Activated CD8-positive, alpha-beta memory T cell treated with anti-CD3 and anti-CD28 coated beads for 36 hours (primary cell): Measurements from ENCODE around the gene CABLES2. TPM values are rescaled to one million over a fixed set of nuclear protein-coding genes. Genes with fewer than 3 reads are reported as not detected.

Source experiments
- CTCF ChIA-PET: fragments of 350-600 bp; sonication (Branson Sonifier 250); formaldehyde crosslinking; loops from one replicate; lab custom pipeline; 2021; ENCODE audit warnings: antibody characterized with exemption; lab: Charles Lee
- POLR2A ChIA-PET: fragments of 350-600 bp; sonication (Branson Sonifier 250); formaldehyde crosslinking; loops from one replicate; lab custom pipeline; 2021; ENCODE audit warnings: antibody characterized with exemption; lab: Charles Lee
- total RNA-seq, 2 experiments: library from RNA; stranded (reverse); gene quantifications; one replicate each; pipeline ENCODE4 v1.2.3, GENCODE V29; 2021

Gene CABLES2
- total RNA-seq, 2 experiments from 2014 or later: 7.7 to 8.8 TPM

GRCh38 chr20:62420846-62421715, 14.0 kb upstream of the CABLES2 start:
- POLR2A ChIA-PET: no interaction called here

GRCh38 chr20:62419759-62420158, 12.7 kb upstream of the CABLES2 start:
- POLR2A ChIA-PET: no interaction called here
- CTCF ChIA-PET: no interaction called here

More at GRCh38 chr20:62420846-62421715, 14.0 kb upstream of the CABLES2 start:
- CTCF ChIA-PET: no interaction called here

GRCh38 chr20:62418709-62419487, 11.8 kb upstream of the CABLES2 start:
- ChIA-PET POLR2A (no interaction called here), CTCF (interaction anchor here (0.8 kb wide), 1 partner anchor 10 kb away, joined by 3 read pairs; no protein-coding TSS in a partner anchor)

- ChIA-PET POLR2A (no interaction called here), CTCF (interaction anchor here (0.8 kb wide), 1 partner anchor 9 kb away, joined by 3 read pairs; no protein-coding TSS in a partner anchor)
Observed at GRCh38 chr20:62417981-62418708, 11.1 kb upstream of the CABLES2 start.

- CTCF ChIA-PET: no interaction called here
- POLR2A ChIA-PET: no interaction called here
Observed at GRCh38 chr20:62416651-62417637, 9.9 kb upstream of the CABLES2 start.

GRCh38 chr20:62415354-62416111, 8.4 kb upstream of the CABLES2 start:
- POLR2A ChIA-PET: no interaction called here
- CTCF ChIA-PET: no interaction called here

- ChIA-PET CTCF (no interaction called here), POLR2A (no interaction called here)
Observed at GRCh38 chr20:62413896-62414481, 6.9 kb upstream of the CABLES2 start.

- CTCF ChIA-PET: no interaction called here
- POLR2A ChIA-PET: no interaction called here
Observed at GRCh38 chr20:62413025-62413570, 6.0 kb upstream of the CABLES2 start.

- CTCF ChIA-PET: no interaction called here
- POLR2A ChIA-PET: no interaction called here
Observed at GRCh38 chr20:62412194-62413024, 5.3 kb upstream of the CABLES2 start.

GRCh38 chr20:62411479-62412193, 4.6 kb upstream of the CABLES2 start:
- POLR2A ChIA-PET: no interaction called here
- CTCF ChIA-PET: interaction anchor here (1.4 kb wide), 1 partner anchor 397 kb away, joined by 3 read pairs; no protein-coding TSS in a partner anchor

- ChIA-PET CTCF (interaction anchor here (1.0 to 1.8 kb wide), 6 partner anchors 24 to 398 kb away, joined by 3 to 4 read pairs (median 3); partner anchors contain the start of gene RPS21), POLR2A (no interaction called here)
Observed at GRCh38 chr20:62410746-62411478, 3.8 kb upstream of the CABLES2 start.

GRCh38 chr20:62409931-62410745, 3.1 kb upstream of the CABLES2 start:
- POLR2A ChIA-PET: no interaction called here
- CTCF ChIA-PET: interaction anchor here (0.8 to 1.8 kb wide), 11 partner anchors 8 to 398 kb away, joined by 3 to 7 read pairs (median 3); partner anchors contain the start of gene RPS21

GRCh38 chr20:62409086-62409853, 2.2 kb upstream of the CABLES2 start:
- ChIA-PET POLR2A (no interaction called here), CTCF (interaction anchor here (0.8 to 1.8 kb wide), 9 partner anchors 8 to 385 kb away, joined by 3 to 7 read pairs (median 3); partner anchors contain the start of gene RPS21)
